Measurements from ENCODE around the gene TTPAL. TPM values are rescaled to one million over a fixed set of nuclear protein-coding genes. Genes with fewer than 3 reads are reported as not detected.

Gene TTPAL
- total and polyA plus RNA-seq, 7 donors: 3.0 to 10.0 (median 7.2) TPM

- Histone ChIP-seq H3K4me1 (no peaks in the 10 kb centered on the region), H3K9me3 (no peaks in the 10 kb centered on the region), H3K4me3 (no peak overlapping the region), H3K27me3 (peaks cover 0 to 29% (median 5%) of the 10 kb centered on the region in 3 donors), H3K27ac (no peak overlapping the region), H3K36me3 (no peaks in the 10 kb centered on the region)
- WGBS, 2 donors: 57 to 61% methylated on average over 4 of the region's 4 CpGs
- TF ChIP-seq POLR2AphosphoS5 (IDR thresholded peaks at IDR 0.05): no peak
- TF ChIP-seq POLR2A (IDR thresholded peaks at IDR 0.05): no peak
- TF ChIP-seq CTCF (IDR thresholded peaks at IDR 0.05): no peak
- TF ChIP-seq EP300 (IDR thresholded peaks at IDR 0.05): no peak
- intact Hi-C loops (cut with DNase I): no loop called here
- no peak for DNase-seq
These were observed 44.6 kb upstream of the TTPAL start for GRCh38 chr20:44431118-44431501.

- no peak for DNase-seq
These were observed 44.0 kb upstream of the TTPAL start for GRCh38 chr20:44431502-44432234.

DNA sequence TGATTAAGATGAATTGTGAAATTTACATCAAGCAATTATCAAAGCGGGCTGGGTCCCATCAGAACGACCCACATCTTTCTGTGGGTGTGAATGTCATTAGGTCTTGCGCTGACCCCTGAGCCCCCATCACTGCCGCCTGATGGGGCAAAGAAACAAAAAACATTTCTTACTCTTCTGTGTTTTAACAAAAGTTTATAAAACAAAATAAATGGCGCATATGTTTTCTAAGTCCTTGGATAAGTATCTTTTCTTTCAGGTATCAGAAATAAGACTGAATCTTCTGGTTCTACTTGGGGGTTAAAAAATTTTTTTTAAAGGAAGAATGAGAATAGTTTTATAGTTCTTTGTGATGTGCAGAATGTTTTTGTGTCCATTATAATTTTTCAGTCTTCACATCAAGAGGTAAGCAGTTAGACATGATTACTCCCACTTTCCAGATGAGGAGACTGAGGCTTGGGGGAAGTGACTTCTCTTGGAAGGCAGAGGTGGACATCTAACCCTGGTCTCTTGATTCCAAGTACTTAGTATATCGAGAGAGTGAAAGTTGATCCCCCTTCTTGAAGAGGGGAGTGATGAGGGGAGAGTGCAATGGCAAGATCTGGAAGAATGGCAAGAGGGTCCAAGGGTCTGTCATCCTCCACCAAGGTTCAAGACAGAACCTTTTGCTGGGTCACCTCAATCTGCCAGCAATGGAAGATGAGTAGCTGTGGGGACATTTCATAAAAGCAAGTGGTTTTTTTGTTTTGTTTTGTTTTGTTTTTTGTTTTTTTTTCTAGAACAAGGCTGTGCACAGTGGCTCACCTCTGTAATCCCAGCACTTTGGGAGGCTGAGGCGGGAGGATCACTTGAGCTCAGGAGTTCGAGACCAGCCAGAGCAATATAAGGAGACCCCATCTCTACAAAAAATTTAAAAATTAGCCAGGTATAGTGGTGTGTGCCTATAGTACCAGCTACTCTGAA, 42.8 kb upstream of the TTPAL start:
- H3K4me3 ChIP-seq: no peak overlapping the region
- no peaks in the 10 kb centered on the region for H3K4me1 ChIP-seq
- peaks cover 0 to 29% (median 5%) of the 10 kb centered on the region in 3 donors for H3K27me3 ChIP-seq
- no peak overlapping the region for H3K27ac ChIP-seq
- no peaks in the 10 kb centered on the region for H3K9me3 ChIP-seq
- DNase-seq: no peak
- 76 to 81% methylated on average over 8 of the region's 8 CpGs for WGBS, 2 donors
- TF ChIP-seq EP300 (IDR thresholded peaks at IDR 0.05) (no peak), CTCF (IDR thresholded peaks at IDR 0.05) (no peak), POLR2A (IDR thresholded peaks at IDR 0.05) (no peak), POLR2AphosphoS5 (IDR thresholded peaks at IDR 0.05) (no peak)
- H3K36me3 ChIP-seq: no peaks in the 10 kb centered on the region
- intact Hi-C loops (cut with DNase I): no loop called here

More at GRCh38 chr20:44431502-44432234, 44.0 kb upstream of the TTPAL start:
- 65 to 70% methylated on average over 11 of the region's 11 CpGs for WGBS, 2 donors
- no peaks in the 10 kb centered on the region for H3K4me1 ChIP-seq
- no peak overlapping the region for H3K27ac ChIP-seq
- TF ChIP-seq POLR2A (IDR thresholded peaks at IDR 0.05): no peak
- TF ChIP-seq CTCF (IDR thresholded peaks at IDR 0.05): no peak
- TF ChIP-seq POLR2AphosphoS5 (IDR thresholded peaks at IDR 0.05): no peak
- no peak for TF ChIP-seq EP300 (IDR thresholded peaks at IDR 0.05)
- peaks cover 0 to 29% (median 5%) of the 10 kb centered on the region in 3 donors for H3K27me3 ChIP-seq
- H3K4me3 ChIP-seq: no peak overlapping the region
- H3K9me3 ChIP-seq: no peaks in the 10 kb centered on the region
- intact Hi-C loops (cut with DNase I): no loop called here
- H3K36me3 ChIP-seq: no peaks in the 10 kb centered on the region

GRCh38 chr20:44433751-44434538, 41.7 kb upstream of the TTPAL start:
- DNase-seq: no peak
- intact Hi-C loops (cut with DNase I): no loop called here
- H3K27me3 ChIP-seq: peaks cover 0 to 29% (median 5%) of the 10 kb centered on the region in 3 donors
- no peaks in the 10 kb centered on the region for H3K36me3 ChIP-seq
- no peaks in the 10 kb centered on the region for H3K9me3 ChIP-seq
- H3K4me1 ChIP-seq: no peaks in the 10 kb centered on the region
- H3K4me3 ChIP-seq: no peak overlapping the region
- H3K27ac ChIP-seq: no peak overlapping the region
- TF ChIP-seq POLR2A (IDR thresholded peaks at IDR 0.05) (no peak), CTCF (IDR thresholded peaks at IDR 0.05) (no peak), POLR2AphosphoS5 (IDR thresholded peaks at IDR 0.05) (no peak), EP300 (IDR thresholded peaks at IDR 0.05) (no peak)
- WGBS, 2 donors: 18 to 68% methylated on average over 24 of the region's 24 CpGs

Data from sigmoid colon (tissue), 7 donors.